ENCODE results near the gene MFAP3. TPM values are rescaled to one million over a fixed set of nuclear protein-coding genes. Genes with fewer than 3 reads are reported as not detected.
A peak's percentile ranks its signal among the peaks of the same experiment; 100 is the strongest.

Gene MFAP3
- total and polyA plus RNA-seq, 2 of the 13 experiments (the other 11 are each of a cell fraction or from before 2014, with no cell fraction given): 12.1 to 28.3 TPM

DNA sequence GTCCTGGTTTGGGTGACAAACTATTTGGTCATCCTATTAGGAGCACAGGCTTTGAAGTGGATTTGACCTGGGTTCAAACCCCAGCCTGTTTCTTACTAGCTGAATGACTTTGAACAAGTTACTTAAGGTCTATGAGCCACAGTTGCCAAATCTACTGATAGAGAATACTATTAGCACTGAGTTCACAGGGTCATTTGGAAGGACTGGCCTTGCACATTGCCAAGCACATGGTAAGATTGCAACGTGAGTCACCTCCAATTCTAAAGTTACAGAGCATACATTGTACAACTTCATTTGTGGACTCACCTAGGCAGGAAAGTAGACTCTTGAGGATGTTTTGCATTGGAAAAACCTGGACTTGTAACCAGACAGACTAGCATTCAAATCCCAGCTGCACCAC lies 38.9 kb downstream of the MFAP3 start:
- Histone ChIP-seq H3K4me3 (replicated peaks in 1 of 3; ENCODE audit: insufficient read depth in 1 of 3, low read depth in 2 of 3, low read length in 3 of 3) (no peak overlapping the region), H3K27ac (ENCODE audit: extremely low read length, insufficient read depth, low read length) (no peak overlapping the region), H3K27me3 (ENCODE audit: control insufficient read depth in 1 of 2, insufficient read depth in 2 of 2, low read length in 2 of 2) (peaks cover 0 to 2% of the 10 kb centered on the region in 2 experiments; a peak in 1 of 5 replicates), H4K20me1 (ENCODE audit: insufficient read depth, low read length) (no peaks in the 10 kb centered on the region), H3K36me3 (replicated peaks in 1 of 2; ENCODE audit: control insufficient read depth in 1 of 2, insufficient read depth in 2 of 2, low read length in 2 of 2) (no peaks in the 10 kb centered on the region), H3K9ac (ENCODE audit: insufficient read depth, low read depth, low read length) (no peak overlapping the region), H3K9me3 (ENCODE audit: low read length) (no peaks in the 10 kb centered on the region), H3K79me2 (ENCODE audit: insufficient read depth, low read length) (no peaks in the 10 kb centered on the region), H2AFZ (ENCODE audit: low read length) (no peak overlapping the region), H3K4me1 (ENCODE audit: insufficient read depth, low read length) (peaks cover 3% of the 10 kb centered on the region; the same call in 1 of the 2 replicates), H3K4me2 (ENCODE audit: low read depth, low read length) (no peak overlapping the region)
- ChIA-PET CTCF (ENCODE audit: low intra/inter-chr PET ratio, low total read pairs) (no interaction called here), POLR2A (no interaction called here)
- 33% methylated on average over 1 of the region's 1 CpG for WGBS (ENCODE audit: low lambda C conversion rate)
- TF ChIP-seq FOSL2 (CRISPR knock-in tag; IDR thresholded peaks at IDR 0.05): 0 out of 2 replicates have a peak, but pooled peaks have one; percentile 8
- TF ChIP-seq ZNF329 (CRISPR knock-in tag; IDR thresholded peaks at IDR 0.05; ENCODE audit: low read depth): no peak
- FAIRE-seq (no peak), ATAC-seq (no peak; the same call in 2 of the 3 replicates), DNase-seq (ENCODE audit: low spot score) (no peak)
- in situ Hi-C loops (cut with HindIII; ENCODE audit: extremely low pct_ligation_motif_present, low pct_unique_long_range_greater_than_20kb): no loop called here
- intact Hi-C loops (cut with micrococcal nuclease; ENCODE audit: unreplicated experiment): no loop called here
- no TSS peak for BruUV-seq (replicated peaks)

DNA sequence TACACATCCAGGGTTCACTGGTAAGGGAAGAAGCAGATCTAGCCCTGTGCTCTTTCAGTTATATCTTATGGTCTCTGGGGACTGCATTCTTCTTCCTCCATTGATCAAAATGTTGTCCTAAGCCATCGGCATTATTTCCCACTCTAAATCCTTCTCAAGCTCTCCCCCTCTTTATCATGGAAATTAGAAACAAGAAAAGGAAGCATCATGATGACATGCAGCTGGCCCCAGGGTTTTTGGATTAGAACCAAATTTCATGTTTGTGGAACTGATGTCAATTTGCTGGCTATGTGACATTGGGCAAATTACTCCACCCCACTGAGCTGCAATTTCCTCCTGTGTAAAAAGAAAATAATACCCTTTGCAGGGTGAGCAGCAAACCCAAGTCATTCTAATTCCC lies 39.5 kb downstream of the MFAP3 start:
- no peaks in the 10 kb centered on the region for H3K9me3 ChIP-seq (ENCODE audit: low read length)
- BruUV-seq (replicated peaks): no TSS peak
- peaks cover 0 to 4% of the 10 kb centered on the region in 2 experiments; a peak in 1 of 5 replicates for H3K27me3 ChIP-seq (ENCODE audit: control insufficient read depth in 1 of 2, insufficient read depth in 2 of 2, low read length in 2 of 2)
- ChIA-PET CTCF (ENCODE audit: low intra/inter-chr PET ratio, low total read pairs) (no interaction called here), POLR2A (no interaction called here)
- no peak overlapping the region for H3K4me2 ChIP-seq (ENCODE audit: low read depth, low read length)
- H3K36me3 ChIP-seq (replicated peaks in 1 of 2; ENCODE audit: control insufficient read depth in 1 of 2, insufficient read depth in 2 of 2, low read length in 2 of 2): no peaks in the 10 kb centered on the region
- no peaks in the 10 kb centered on the region for H4K20me1 ChIP-seq (ENCODE audit: insufficient read depth, low read length)
- intact Hi-C loops (cut with micrococcal nuclease; ENCODE audit: unreplicated experiment): no loop called here
- no peak for DNase-seq (ENCODE audit: low spot score)
- WGBS (ENCODE audit: low lambda C conversion rate): 97% methylated on average over 1 of the region's 1 CpG
- H3K4me3 ChIP-seq (replicated peaks in 1 of 3; ENCODE audit: insufficient read depth in 1 of 3, low read depth in 2 of 3, low read length in 3 of 3): no peak overlapping the region
- FAIRE-seq: no peak
- no peak overlapping the region for H3K9ac ChIP-seq (ENCODE audit: insufficient read depth, low read depth, low read length)
- no peak for ATAC-seq
- no peaks in the 10 kb centered on the region for H3K4me1 ChIP-seq (ENCODE audit: insufficient read depth, low read length)
- H2AFZ ChIP-seq (ENCODE audit: low read length): no peak overlapping the region
- H3K27ac ChIP-seq (ENCODE audit: extremely low read length, insufficient read depth, low read length): no peak overlapping the region
- in situ Hi-C loops (cut with HindIII; ENCODE audit: extremely low pct_ligation_motif_present, low pct_unique_long_range_greater_than_20kb): no loop called here
- H3K79me2 ChIP-seq (ENCODE audit: insufficient read depth, low read length): no peaks in the 10 kb centered on the region
- TF ChIP-seq SMARCC2 (IDR thresholded peaks at IDR 0.05): no peak
- TF ChIP-seq RELA (CRISPR knock-in tag; IDR thresholded peaks at IDR 0.05): no peak
- no peak for TF ChIP-seq MLLT10 (CRISPR knock-in tag; IDR thresholded peaks at IDR 0.05)
- TF ChIP-seq ZBTB7B (CRISPR knock-in tag; IDR thresholded peaks at IDR 0.05): no peak
- TF ChIP-seq HNRNPH1 (optimal IDR thresholded peaks at IDR 0.05; ENCODE audit: low read depth, low read length): no peak
- no peak for TF ChIP-seq KAT7 (CRISPR knock-in tag; IDR thresholded peaks at IDR 0.05; ENCODE audit: borderline replicate concordance)
- no peak for TF ChIP-seq ZNF713 (CRISPR knock-in tag; IDR thresholded peaks at IDR 0.05)
- no peak for TF ChIP-seq ZNF124 (CRISPR knock-in tag; IDR thresholded peaks at IDR 0.05)
- TF ChIP-seq RARG (CRISPR knock-in tag; IDR thresholded peaks at IDR 0.05; ENCODE audit: low read depth): no peak
- TF ChIP-seq RBM22 (optimal IDR thresholded peaks at IDR 0.05; ENCODE audit: low read length): no peak
- TF ChIP-seq ZNF879 (CRISPR knock-in tag; IDR thresholded peaks at IDR 0.05): no peak
- no peak for TF ChIP-seq CC2D1A (CRISPR knock-in tag; IDR thresholded peaks at IDR 0.05)
- TF ChIP-seq ZNF253 (CRISPR knock-in tag; IDR thresholded peaks at IDR 0.05; ENCODE audit: borderline replicate concordance): no peak
